ENCODE results near the gene IL12RB1.
"Not testable (repeated sequence)": the region's sequence is repeated elsewhere in the genome, so short reads cannot be mapped to it uniquely, and the experiment has no call there.

Gene IL12RB1

GRCh38 chr19:18046059-18046718, 40.5 kb downstream of the IL12RB1 start:
- no peak for DNase-seq (ENCODE audit: low read depth in 3 of 3)

GRCh38 chr19:18045307-18046050, 41.3 kb downstream of the IL12RB1 start:
- DNase-seq (ENCODE audit: low read depth in 3 of 3), result no peak

GRCh38 chr19:18044825-18045304, 41.9 kb downstream of the IL12RB1 start:
- peak; percentile 53 to 75 (median 72) for DNase-seq (ENCODE audit: low read depth in 3 of 3)

- no peak for DNase-seq (ENCODE audit: low read depth in 3 of 3)
Measured at GRCh38 chr19:18043676-18044075, 43.1 kb downstream of the IL12RB1 start.

GRCh38 chr19:18041054-18041453, 45.7 kb downstream of the IL12RB1 start:
- no peak for DNase-seq (ENCODE audit: low read depth in 3 of 3)

GRCh38 chr19:18032102-18032501, 54.6 kb downstream of the IL12RB1 start:
- DNase-seq (ENCODE audit: low read depth in 3 of 3), result not testable (repeated sequence)

- not testable (repeated sequence) for DNase-seq (ENCODE audit: low read depth in 3 of 3)
Measured at GRCh38 chr19:18031401-18031800, 55.3 kb downstream of the IL12RB1 start.

- no peak for DNase-seq (ENCODE audit: low read depth in 3 of 3)
Measured at GRCh38 chr19:18029617-18030338, 57.0 kb downstream of the IL12RB1 start.

- DNase-seq (ENCODE audit: low read depth in 3 of 3), result no peak
Measured at GRCh38 chr19:18027151-18027550, 59.6 kb downstream of the IL12RB1 start.

GRCh38 chr19:18023622-18024251, 63.0 kb downstream of the IL12RB1 start:
- peak in 1 of 3 experiments; percentile 39 for DNase-seq (ENCODE audit: low read depth in 3 of 3)

GRCh38 chr19:18021121-18021755, 65.5 kb downstream of the IL12RB1 start:
- DNase-seq (ENCODE audit: low read depth in 3 of 3), result peak in 1 of 3 experiments; percentile 60

GRCh38 chr19:18020212-18021085, 66.3 kb downstream of the IL12RB1 start:
- no peak for DNase-seq (ENCODE audit: low read depth in 3 of 3)

GRCh38 chr19:18017275-18018083, 69.3 kb downstream of the IL12RB1 start:
- DNase-seq (ENCODE audit: low read depth in 3 of 3), result no peak

GRCh38 chr19:18016209-18016910, 70.4 kb downstream of the IL12RB1 start:
- DNase-seq (ENCODE audit: low read depth in 3 of 3), result no peak

- DNase-seq (ENCODE audit: low read depth in 3 of 3), result no peak
Measured at GRCh38 chr19:18014197-18014596, 72.5 kb downstream of the IL12RB1 start.

- no peak for DNase-seq (ENCODE audit: low read depth in 3 of 3)
Measured at GRCh38 chr19:18013210-18014111, 73.3 kb downstream of the IL12RB1 start.

GRCh38 chr19:18010149-18010548, 76.6 kb downstream of the IL12RB1 start:
- no peak for DNase-seq (ENCODE audit: low read depth in 3 of 3)

Measured in stimulated activated CD4-positive, alpha-beta T cell treated with anti-CD3 and anti-CD28 coated beads, TNF-alpha, amount 100 ng/mL, for 4 hours (primary cell).